GM23248 (cell line): Measurements from ENCODE around the gene F10.

Source experiments
- EZH2 ChIP-seq: fragments of 200-600 bp; sonication (generic); IDR thresholded peaks from 2 replicates; pipeline ENCODE4 v1.6.1; 2018; ENCODE audit warnings: antibody characterized with exemption, mild to moderate bottlenecking; ENCODE audit not compliant: insufficient read depth, poor library complexity, severe bottlenecking
- EZH2phosphoT487 ChIP-seq: fragments of 200-600 bp; sonication (generic); IDR thresholded peaks from 2 replicates; pipeline ENCODE4 v1.6.1; 2018; ENCODE audit warnings: antibody characterized with exemption, moderate library complexity, mild to moderate bottlenecking, low read depth; ENCODE audit not compliant: insufficient read depth

GRCh38 chr13:113098162-113098732, 24.4 kb upstream of the F10 start:
- no peak for TF ChIP-seq EZH2phosphoT487
- peak; percentile 78 for TF ChIP-seq EZH2
